ENCODE data around the gene CDH12.
"Not testable (repeated sequence)": the region's sequence is repeated elsewhere in the genome, so short reads cannot be mapped to it uniquely, and the experiment has no call there.

The CDH12 gene

GRCh38 chr5:22245770-22246169, 607.4 kb downstream of the CDH12 start:
- no peak for TF ChIP-seq CTCF (IDR thresholded peaks at IDR 0.05; ENCODE audit: insufficient read depth, low read depth, low read length, missing control alignments)
- no peak overlapping the region for H3K4me3 ChIP-seq (ENCODE audit: low read depth, low read length)
- DNase-seq (ENCODE audit: low read depth) = no peak

- DNase-seq (ENCODE audit: low read depth) = no peak
- no peak for TF ChIP-seq CTCF (IDR thresholded peaks at IDR 0.05; ENCODE audit: insufficient read depth, low read depth, low read length, missing control alignments)
- no peak overlapping the region for H3K4me3 ChIP-seq (ENCODE audit: low read depth, low read length)
Measured at GRCh38 chr5:22242532-22242931, 610.6 kb downstream of the CDH12 start.

- H3K4me3 ChIP-seq (ENCODE audit: low read depth, low read length) = no peak overlapping the region
- TF ChIP-seq CTCF (IDR thresholded peaks at IDR 0.05; ENCODE audit: insufficient read depth, low read depth, low read length, missing control alignments) = no peak
Measured at GRCh38 chr5:22238047-22238446, 615.1 kb downstream of the CDH12 start.

GRCh38 chr5:22226423-22226822, 626.7 kb downstream of the CDH12 start:
- no peak for DNase-seq (ENCODE audit: low read depth)
- no peak for TF ChIP-seq CTCF (IDR thresholded peaks at IDR 0.05; ENCODE audit: insufficient read depth, low read depth, low read length, missing control alignments)

More at GRCh38 chr5:22238047-22238446, 615.1 kb downstream of the CDH12 start:
- DNase-seq (ENCODE audit: low read depth) = no peak

GRCh38 chr5:22223079-22223478, 630.1 kb downstream of the CDH12 start:
- DNase-seq (ENCODE audit: low read depth) = no peak
- H3K4me3 ChIP-seq (ENCODE audit: low read depth, low read length) = no peak overlapping the region
- TF ChIP-seq CTCF (IDR thresholded peaks at IDR 0.05; ENCODE audit: insufficient read depth, low read depth, low read length, missing control alignments) = no peak

More at GRCh38 chr5:22226423-22226822, 626.7 kb downstream of the CDH12 start:
- no peak overlapping the region for H3K4me3 ChIP-seq (ENCODE audit: low read depth, low read length)

- H3K4me3 ChIP-seq (ENCODE audit: low read depth, low read length); DNase-seq (ENCODE audit: low read depth): not testable (repeated sequence)
Measured at GRCh38 chr5:22213703-22214495, 639.2 kb downstream of the CDH12 start.

- H3K4me3 ChIP-seq (ENCODE audit: low read depth, low read length); DNase-seq (ENCODE audit: low read depth): not testable (repeated sequence)
Measured at GRCh38 chr5:22212254-22212991, 640.7 kb downstream of the CDH12 start.

GRCh38 chr5:22208463-22208862, 644.7 kb downstream of the CDH12 start:
- H3K4me3 ChIP-seq (ENCODE audit: low read depth, low read length); DNase-seq (ENCODE audit: low read depth): not testable (repeated sequence)

GRCh38 chr5:22188651-22189050, 664.5 kb downstream of the CDH12 start:
- not testable (repeated sequence) for H3K4me3 ChIP-seq (ENCODE audit: low read depth, low read length); DNase-seq (ENCODE audit: low read depth)

GRCh38 chr5:22187632-22188228, 665.4 kb downstream of the CDH12 start:
- DNase-seq (ENCODE audit: low read depth); H3K4me3 ChIP-seq (ENCODE audit: low read depth, low read length): not testable (repeated sequence)

- not testable (repeated sequence) for DNase-seq (ENCODE audit: low read depth); H3K4me3 ChIP-seq (ENCODE audit: low read depth, low read length)
Measured at GRCh38 chr5:22169226-22169625, 683.9 kb downstream of the CDH12 start.

GRCh38 chr5:22168704-22169103, 684.4 kb downstream of the CDH12 start:
- not testable (repeated sequence) for DNase-seq (ENCODE audit: low read depth); H3K4me3 ChIP-seq (ENCODE audit: low read depth, low read length)
